Measurements from ENCODE around the gene TMPRSS13. TPM values are rescaled to one million over a fixed set of nuclear protein-coding genes. Genes with fewer than 3 reads are reported as not detected.

The TMPRSS13 gene
- total and polyA plus RNA-seq, 2 experiments from 2014 or later: not detected

GRCh38 chr11:117903505-117904382 is 25.5 kb downstream of the TMPRSS13 start:
- Histone ChIP-seq H3K27ac (no peak overlapping the region), H3F3A (ENCODE audit: insufficient read depth) (peaks cover 6% of the 10 kb centered on the region; the same call in 1 of the 2 replicates), H3K79me2 (ENCODE audit: insufficient read depth) (no peaks in the 10 kb centered on the region), H3K4me3 (no peak overlapping the region), H3K36me3 (ENCODE audit: low read depth) (no peaks in the 10 kb centered on the region), H4K20me1 (ENCODE audit: insufficient read depth) (no peaks in the 10 kb centered on the region), H3K9me3 (ENCODE audit: low read depth) (no peaks in the 10 kb centered on the region), H3K4me1 (ENCODE audit: insufficient read depth) (0 out of 2 replicates have a peak, but pooled peaks cover 4% of the 10 kb centered on the region), H2AFZ (no peak overlapping the region), H3K27me3 (replicated peaks; ENCODE audit: insufficient read depth) (0 out of 2 replicates have a peak, but pooled peaks cover 4% of the 10 kb centered on the region), H3K4me2 (ENCODE audit: unreplicated experiment) (no peak overlapping the region), H3K9ac (no peak overlapping the region), H3K9me2 (ENCODE audit: insufficient read depth) (no peaks in the 10 kb centered on the region)
- WGBS, 2 experiments (ENCODE audit: low coverage in 1 of 2, low lambda C conversion rate in 2 of 2, missing lambda C conversion rate in 2 of 2): 47 to 52% methylated on average over 13 to 14 of the region's 14 CpGs
- TF ChIP-seq EZH2 (IDR thresholded peaks at IDR 0.05; ENCODE audit: insufficient read depth, poor library complexity, severe bottlenecking): no peak
- TF ChIP-seq EZH2phosphoT487 (IDR thresholded peaks at IDR 0.05; ENCODE audit: insufficient read depth, low read depth): no peak
- DNase-seq: no peak
- in situ Hi-C loops (cut with MboI): no loop called here

- WGBS, 2 experiments (ENCODE audit: low coverage in 1 of 2, low lambda C conversion rate in 2 of 2, missing lambda C conversion rate in 2 of 2): 68 to 70% methylated on average over 13 of the region's 13 CpGs
- DNase-seq: no peak
Observed at GRCh38 chr11:117902001-117902845, 27.0 kb downstream of the TMPRSS13 start.

GRCh38 chr11:117901601-117902000 is 27.6 kb downstream of the TMPRSS13 start:
- DNase-seq: no peak
- H3K36me3 ChIP-seq (ENCODE audit: low read depth): no peaks in the 10 kb centered on the region
- in situ Hi-C loops (cut with MboI): no loop called here
- WGBS, 2 experiments (ENCODE audit: low coverage in 1 of 2, low lambda C conversion rate in 2 of 2, missing lambda C conversion rate in 2 of 2): 66 to 72% methylated on average over 9 of the region's 9 CpGs
- H3F3A ChIP-seq (ENCODE audit: insufficient read depth): peaks cover 4% of the 10 kb centered on the region; the same call in 1 of the 2 replicates
- H4K20me1 ChIP-seq (ENCODE audit: insufficient read depth): no peaks in the 10 kb centered on the region
- no peak overlapping the region for H3K9ac ChIP-seq
- H3K27ac ChIP-seq: no peak overlapping the region
- H3K4me3 ChIP-seq: no peak overlapping the region
- no peaks in the 10 kb centered on the region for H3K9me2 ChIP-seq (ENCODE audit: insufficient read depth)
- H3K4me1 ChIP-seq (ENCODE audit: insufficient read depth): no peaks in the 10 kb centered on the region
- H3K4me2 ChIP-seq (ENCODE audit: unreplicated experiment): no peak overlapping the region
- H3K9me3 ChIP-seq (ENCODE audit: low read depth): no peaks in the 10 kb centered on the region
- H3K27me3 ChIP-seq (replicated peaks; ENCODE audit: insufficient read depth): 0 out of 2 replicates have a peak, but pooled peaks cover 4% of the 10 kb centered on the region
- TF ChIP-seq EZH2 (IDR thresholded peaks at IDR 0.05; ENCODE audit: insufficient read depth, poor library complexity, severe bottlenecking): no peak
- no peak for TF ChIP-seq EZH2phosphoT487 (IDR thresholded peaks at IDR 0.05; ENCODE audit: insufficient read depth, low read depth)
- no peaks in the 10 kb centered on the region for H3K79me2 ChIP-seq (ENCODE audit: insufficient read depth)
- no peak overlapping the region for H2AFZ ChIP-seq

More at GRCh38 chr11:117902001-117902845, 27.0 kb downstream of the TMPRSS13 start:
- H3K79me2 ChIP-seq (ENCODE audit: insufficient read depth): no peaks in the 10 kb centered on the region
- H3K27ac ChIP-seq: no peak overlapping the region
- H3K36me3 ChIP-seq (ENCODE audit: low read depth): no peaks in the 10 kb centered on the region
- in situ Hi-C loops (cut with MboI): no loop called here
- no peak overlapping the region for H2AFZ ChIP-seq
- H3F3A ChIP-seq (ENCODE audit: insufficient read depth): peaks cover 6% of the 10 kb centered on the region; the same call in 1 of the 2 replicates
- 0 out of 2 replicates have a peak, but pooled peaks cover 4% of the 10 kb centered on the region for H3K27me3 ChIP-seq (replicated peaks; ENCODE audit: insufficient read depth)
- H4K20me1 ChIP-seq (ENCODE audit: insufficient read depth): no peaks in the 10 kb centered on the region
- no peak overlapping the region for H3K9ac ChIP-seq
- TF ChIP-seq EZH2 (IDR thresholded peaks at IDR 0.05; ENCODE audit: insufficient read depth, poor library complexity, severe bottlenecking): no peak
- TF ChIP-seq EZH2phosphoT487 (IDR thresholded peaks at IDR 0.05; ENCODE audit: insufficient read depth, low read depth): no peak
- H3K4me1 ChIP-seq (ENCODE audit: insufficient read depth): no peaks in the 10 kb centered on the region
- H3K4me2 ChIP-seq (ENCODE audit: unreplicated experiment): no peak overlapping the region
- H3K4me3 ChIP-seq: no peak overlapping the region
- H3K9me3 ChIP-seq (ENCODE audit: low read depth): no peaks in the 10 kb centered on the region
- H3K9me2 ChIP-seq (ENCODE audit: insufficient read depth): no peaks in the 10 kb centered on the region

- H3K27ac ChIP-seq: no peak overlapping the region
- no peaks in the 10 kb centered on the region for H3F3A ChIP-seq (ENCODE audit: insufficient read depth)
- no peak for DNase-seq
- in situ Hi-C loops (cut with MboI): no loop called here
- no peak overlapping the region for H2AFZ ChIP-seq
- TF ChIP-seq EZH2phosphoT487 (IDR thresholded peaks at IDR 0.05; ENCODE audit: insufficient read depth, low read depth) (no peak), EZH2 (IDR thresholded peaks at IDR 0.05; ENCODE audit: insufficient read depth, poor library complexity, severe bottlenecking) (no peak)
- no peak overlapping the region for H3K4me3 ChIP-seq
- no peaks in the 10 kb centered on the region for H3K9me3 ChIP-seq (ENCODE audit: low read depth)
- H3K9ac ChIP-seq: no peak overlapping the region
- H3K4me1 ChIP-seq (ENCODE audit: insufficient read depth): no peaks in the 10 kb centered on the region
- H4K20me1 ChIP-seq (ENCODE audit: insufficient read depth): no peaks in the 10 kb centered on the region
- 0 out of 2 replicates have a peak, but pooled peaks cover 4% of the 10 kb centered on the region for H3K27me3 ChIP-seq (replicated peaks; ENCODE audit: insufficient read depth)
- no peaks in the 10 kb centered on the region for H3K36me3 ChIP-seq (ENCODE audit: low read depth)
- no peak overlapping the region for H3K4me2 ChIP-seq (ENCODE audit: unreplicated experiment)
- no peaks in the 10 kb centered on the region for H3K9me2 ChIP-seq (ENCODE audit: insufficient read depth)
- no peaks in the 10 kb centered on the region for H3K79me2 ChIP-seq (ENCODE audit: insufficient read depth)
- 35 to 40% methylated on average over 11 of the region's 11 CpGs for WGBS, 2 experiments (ENCODE audit: low coverage in 1 of 2, low lambda C conversion rate in 2 of 2, missing lambda C conversion rate in 2 of 2)
Observed at GRCh38 chr11:117900720-117901440, 28.3 kb downstream of the TMPRSS13 start.
